Measurements from ENCODE around the gene IRF9. TPM values are rescaled to one million over a fixed set of nuclear protein-coding genes. Genes with fewer than 3 reads are reported as not detected.

IRF9 gene
- total and polyA plus RNA-seq, 2 of the 13 experiments (the other 11 are each of a cell fraction or from before 2014, with no cell fraction given) = 14.9 to 49.7 TPM

- 0 out of 2 replicates have a peak, but pooled peaks have one; percentile 31 for TF ChIP-seq ZMYM2 (CRISPR knock-in tag; IDR thresholded peaks at IDR 0.05)
- TF ChIP-seq PREB (CRISPR knock-in tag; IDR thresholded peaks at IDR 0.05) = no peak
- peak; percentile 76 for TF ChIP-seq POGK (CRISPR knock-in tag; conservative IDR thresholded peaks at IDR 0.05)
- TF ChIP-seq SAFB2 (CRISPR knock-in tag; IDR thresholded peaks at IDR 0.05; ENCODE audit: borderline replicate concordance, low read depth) = 0 out of 2 replicates have a peak, but pooled peaks have one; percentile 79
- TF ChIP-seq KLF16 (CRISPR knock-in tag; IDR thresholded peaks at IDR 0.05) = 0 out of 4 replicates have a peak, but pooled peaks of 1 of the 2 experiments have one; percentile 10
- no peak for TF ChIP-seq ZNF841 (CRISPR knock-in tag; IDR thresholded peaks at IDR 0.05; ENCODE audit: borderline replicate concordance)
- TF ChIP-seq ESRRA (CRISPR knock-in tag; IDR thresholded peaks at IDR 0.05; ENCODE audit: low read depth) = peak; percentile 99
- TF ChIP-seq ZNF709 (CRISPR knock-in tag; IDR thresholded peaks at IDR 0.05) = no peak
- no peak for TF ChIP-seq MED13 (CRISPR knock-in tag; IDR thresholded peaks at IDR 0.05)
- TF ChIP-seq BCL3 (CRISPR knock-in tag; IDR thresholded peaks at IDR 0.05) = peak; percentile 39; the same call in 1 of the 2 replicates
- peak; percentile 82 for TF ChIP-seq ZNF441 (CRISPR knock-in tag; IDR thresholded peaks at IDR 0.05; ENCODE audit: borderline replicate concordance)
- TF ChIP-seq ZBTB8A (CRISPR knock-in tag; IDR thresholded peaks at IDR 0.05; ENCODE audit: borderline replicate concordance, low read depth) = no peak
- peak; percentile 55 for TF ChIP-seq SKI (IDR thresholded peaks at IDR 0.05; ENCODE audit: partially characterized antibody)
- no peak for TF ChIP-seq POLR2AphosphoS5 (IDR thresholded peaks at IDR 0.05; ENCODE audit: low read depth, low read length)
- no peak for TF ChIP-seq CAMTA2 (CRISPR knock-in tag; IDR thresholded peaks at IDR 0.05; ENCODE audit: borderline replicate concordance)
- TF ChIP-seq ZFP1 (CRISPR knock-in tag; IDR thresholded peaks at IDR 0.05) = peak; percentile 41; the same call in 1 of the 2 replicates
- peak; percentile 53; the same call in 1 of the 2 replicates for TF ChIP-seq ZNF839 (CRISPR knock-in tag; IDR thresholded peaks at IDR 0.05; ENCODE audit: borderline replicate concordance)
- TF ChIP-seq NCOR1 (IDR thresholded peaks at IDR 0.05; ENCODE audit: borderline replicate concordance, low read length) = no peak
- no peak for TF ChIP-seq MYNN (CRISPR knock-in tag; IDR thresholded peaks at IDR 0.05; ENCODE audit: low read depth)
- TF ChIP-seq ZFAT (CRISPR knock-in tag; conservative IDR thresholded peaks at IDR 0.05) = no peak
- peak; percentile 37; the same call in 1 of the 2 replicates for TF ChIP-seq ADNP (CRISPR knock-in tag; IDR thresholded peaks at IDR 0.05)
- no peak for TF ChIP-seq GTF2F1 (IDR thresholded peaks at IDR 0.05; ENCODE audit: low read length)
- TF ChIP-seq ZNF512 (CRISPR knock-in tag; IDR thresholded peaks at IDR 0.05) = no peak; the same call in 1 of the 2 replicates
- peak; percentile 59 for TF ChIP-seq ELF1 (CRISPR knock-in tag; IDR thresholded peaks at IDR 0.05)
Observed at GRCh38 chr14:24130717-24131548, 30.1 kb upstream of the IRF9 start (continued).

Measured in HepG2 (cell line).